Superior temporal gyrus (tissue), 1 donor: ENCODE data around the gene CCDC188.

Experiments
- DNase-seq: peaks from one replicate; pipeline ENCODE4 v3.0.0-alpha.2; 2016; ENCODE audit errors: extremely low spot score

CCDC188 gene

DNA sequence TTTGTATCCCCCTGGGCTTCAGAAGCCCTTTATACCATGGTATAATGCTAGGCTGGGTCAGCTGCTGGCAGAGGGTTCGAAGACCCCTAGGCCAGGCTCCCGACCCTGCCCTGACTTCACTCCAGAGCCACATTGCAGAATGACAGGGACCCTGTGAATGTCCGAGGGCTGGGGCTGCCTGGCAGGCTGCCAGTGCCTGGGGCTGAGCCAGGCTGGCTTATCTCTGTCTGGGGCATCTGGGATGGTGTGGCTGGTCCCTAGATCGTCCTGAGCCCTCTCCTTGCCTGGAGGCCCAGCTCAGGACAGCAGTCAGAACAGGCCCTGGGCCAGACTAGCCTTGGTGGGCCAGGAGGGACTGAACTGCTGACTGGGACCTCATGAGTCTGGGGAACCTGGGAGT lies 15.6 kb downstream of the CCDC188 start:
- DNase-seq: no peak

DNA sequence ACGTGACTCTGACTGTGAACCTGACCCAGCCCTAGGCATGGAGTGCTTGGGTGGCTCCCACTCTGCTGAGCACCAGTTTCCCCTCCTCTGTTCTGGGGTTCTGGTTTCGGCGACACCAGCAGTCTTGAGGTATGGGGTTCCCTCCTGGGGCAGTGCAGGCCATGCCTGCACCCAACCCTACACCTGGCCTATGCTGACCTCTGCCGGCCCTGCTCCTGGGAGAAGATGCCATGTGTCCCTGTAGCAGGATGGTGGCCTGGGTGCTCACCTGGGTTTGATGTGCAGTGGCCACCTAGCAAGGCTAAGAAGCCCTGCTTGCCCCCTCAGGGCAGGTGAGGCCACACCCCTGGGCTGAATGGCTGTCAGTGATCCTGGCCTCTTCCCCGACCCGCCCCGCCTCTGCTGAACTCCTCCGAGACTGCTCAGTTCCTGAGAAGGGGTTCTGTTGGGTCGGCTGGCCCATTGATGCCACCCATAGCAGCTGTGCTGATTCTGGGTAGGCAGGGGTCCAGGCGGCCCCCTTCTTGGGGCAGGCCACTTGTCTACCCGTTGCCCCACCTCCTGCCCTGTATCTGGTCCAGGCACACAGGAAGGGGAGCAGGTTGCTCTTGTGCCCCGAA lies 16.8 kb downstream of the CCDC188 start:
- no peak for DNase-seq

DNA sequence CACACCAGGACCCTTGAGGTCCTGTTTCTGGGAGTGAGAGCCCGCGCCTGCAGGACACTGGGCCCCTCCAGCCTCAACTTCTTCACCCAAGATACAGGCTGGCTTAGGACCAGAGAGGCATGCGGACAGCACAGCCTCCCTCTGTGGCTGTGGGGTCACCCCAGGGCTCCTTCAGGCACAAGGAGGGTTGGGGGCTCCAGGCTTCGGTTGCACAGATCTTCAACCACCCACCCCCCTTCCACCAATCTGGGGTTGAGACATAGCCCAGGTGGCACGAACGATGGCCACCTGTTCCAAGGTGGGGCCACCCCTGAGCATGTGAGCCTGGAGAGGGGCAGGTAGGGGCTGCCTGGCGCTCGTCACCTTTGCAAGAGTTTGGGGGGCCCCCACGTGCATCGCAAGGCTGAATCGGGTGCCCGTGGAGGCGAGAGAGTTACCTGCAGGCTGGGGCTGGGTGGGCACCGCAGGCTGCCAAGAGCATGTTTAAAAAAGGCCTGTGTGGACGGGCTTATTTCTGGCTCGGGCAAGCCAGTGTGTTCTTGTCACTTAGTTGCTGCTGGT lies 18.1 kb downstream of the CCDC188 start:
- no peak for DNase-seq

DNA sequence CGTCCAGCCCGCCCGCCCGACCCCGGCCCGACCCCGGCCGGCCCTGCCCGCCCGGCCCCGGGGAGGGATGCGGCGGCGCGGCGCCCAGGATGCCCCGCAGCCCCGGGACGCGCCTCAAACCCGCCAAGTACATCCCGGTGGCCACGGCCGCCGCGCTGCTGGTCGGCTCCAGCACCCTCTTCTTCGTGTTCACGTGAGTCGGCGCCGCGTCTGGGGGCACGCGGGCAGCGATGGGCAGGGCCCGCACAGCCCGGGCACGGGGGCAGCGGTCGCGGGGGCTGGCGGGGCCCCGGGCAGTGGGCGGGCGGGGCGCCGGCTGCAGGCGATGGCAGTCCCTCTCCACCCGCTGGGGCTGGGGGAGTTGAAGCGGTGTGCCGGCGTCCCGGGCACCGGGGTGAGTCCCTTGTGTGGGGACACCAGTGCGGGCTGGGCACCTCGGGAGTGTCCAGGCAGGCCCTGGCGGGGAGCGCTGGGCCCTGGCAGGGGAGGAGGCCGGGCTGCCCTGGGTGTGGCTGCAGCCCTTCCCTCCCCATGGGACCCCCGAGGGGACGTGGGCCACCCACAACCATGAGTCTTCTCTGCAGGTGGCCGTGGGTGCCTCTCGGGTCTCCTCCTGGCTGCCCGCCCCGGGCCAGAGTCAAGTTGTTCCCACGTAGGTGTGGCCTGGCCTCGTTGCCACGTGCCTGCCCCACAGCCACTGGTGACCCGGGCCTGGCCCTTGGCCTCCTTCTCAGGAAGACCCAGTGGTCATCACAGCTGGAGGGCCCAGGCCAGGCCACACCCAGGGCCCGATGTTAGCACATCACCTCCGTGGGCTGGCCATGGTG lies 18.8 kb downstream of the CCDC188 start:
- no peak for DNase-seq

DNA sequence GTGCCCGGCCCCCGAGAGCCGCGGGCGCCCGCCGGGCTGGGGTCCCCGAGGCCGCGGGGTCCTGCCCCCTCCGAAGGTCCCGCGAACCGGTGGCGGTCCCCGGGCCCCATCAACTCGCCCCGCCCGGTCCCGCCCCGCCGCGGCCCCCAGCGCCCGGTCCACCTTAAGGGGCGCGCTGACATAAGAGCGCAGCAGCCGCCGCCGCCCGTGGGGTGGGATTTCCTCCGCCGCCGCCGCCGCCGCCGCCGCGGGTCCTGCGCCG lies 19.3 kb downstream of the CCDC188 start, which contains the start of gene ZDHHC8:
Gene ZDHHC8 (plus strand): TSS at position 208 of the 262 bp plus-strand sequence. CDS start 144 bp downstream, outside the sequence.
- no peak for DNase-seq

DNA sequence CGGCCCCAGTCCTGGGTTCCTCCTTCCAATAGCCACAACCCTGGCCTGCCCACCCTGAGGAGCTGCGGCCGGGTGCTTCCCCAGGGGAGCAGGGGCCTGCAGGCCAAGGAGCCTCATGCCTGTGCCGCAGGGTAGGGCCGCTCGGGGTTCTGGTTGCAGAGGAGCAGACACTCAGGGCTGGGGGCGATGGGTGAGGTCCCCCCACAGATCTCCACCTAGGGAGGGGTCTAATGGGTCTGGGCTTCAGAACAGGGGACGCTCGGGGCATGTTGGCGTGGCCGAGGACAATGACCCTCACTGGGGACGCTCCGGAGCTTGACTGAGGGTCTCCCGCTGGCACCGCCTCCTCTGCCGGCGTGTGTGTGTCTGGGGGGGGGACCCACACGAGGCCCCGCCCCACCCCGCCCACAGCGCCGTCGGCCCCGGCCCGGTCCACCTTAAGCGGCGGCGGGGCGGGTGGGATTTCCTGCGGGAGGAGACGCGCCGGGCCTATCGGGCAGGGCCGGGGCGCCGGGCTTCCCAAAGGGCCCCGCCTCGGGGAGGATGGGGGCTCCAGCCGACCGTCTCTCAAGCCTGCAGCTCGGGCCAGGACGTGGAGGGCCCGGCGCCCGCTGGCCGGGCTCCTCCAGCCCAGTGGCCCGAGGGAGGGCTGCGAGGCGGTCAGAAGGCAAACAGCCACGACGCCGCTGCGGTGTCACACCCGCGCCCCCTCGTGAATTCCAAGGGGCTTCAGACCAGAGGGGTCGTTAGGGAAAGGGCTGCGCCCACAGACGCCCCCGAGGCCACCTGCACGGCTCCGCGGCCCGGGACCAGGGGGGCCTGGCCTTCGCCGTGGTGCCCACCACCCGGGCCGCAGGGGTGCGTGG lies 19.9 kb downstream of the CCDC188 start:
- DNase-seq: peak; percentile 82

DNA sequence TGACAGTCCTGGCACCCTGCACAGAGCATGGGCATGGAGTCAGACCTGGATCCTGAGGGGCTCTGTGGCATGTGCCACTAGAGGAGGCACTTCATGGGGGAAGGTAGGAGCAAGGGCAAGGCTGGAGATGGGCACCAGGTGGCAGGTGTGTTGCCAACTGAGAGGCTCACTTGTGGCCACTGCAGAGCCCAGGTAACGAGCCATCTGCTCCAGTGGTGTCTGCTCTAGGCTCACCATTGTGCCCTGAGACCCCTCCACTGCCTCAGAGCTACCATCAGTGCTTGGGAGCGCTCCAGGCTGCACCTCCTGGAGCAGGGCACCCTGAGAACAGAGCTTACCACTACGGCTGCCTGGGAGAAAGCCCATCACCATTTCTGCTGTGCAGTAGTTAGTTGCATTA lies 20.5 kb downstream of the CCDC188 start:
- no peak for DNase-seq

DNA sequence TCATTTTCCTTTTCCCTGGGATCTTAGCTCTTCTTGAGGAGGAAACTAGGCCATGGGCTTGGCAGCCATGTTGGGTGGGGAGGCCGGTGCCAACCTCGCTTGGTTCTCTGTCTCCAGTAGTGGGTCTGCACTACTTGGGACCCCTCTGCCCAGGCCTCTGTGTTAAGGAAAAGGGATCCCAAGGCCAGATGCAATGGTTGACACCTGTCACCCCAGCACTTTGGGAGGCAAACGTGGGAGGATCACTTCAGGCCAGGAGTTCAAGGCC lies 21.2 kb downstream of the CCDC188 start:
- DNase-seq: no peak

DNA sequence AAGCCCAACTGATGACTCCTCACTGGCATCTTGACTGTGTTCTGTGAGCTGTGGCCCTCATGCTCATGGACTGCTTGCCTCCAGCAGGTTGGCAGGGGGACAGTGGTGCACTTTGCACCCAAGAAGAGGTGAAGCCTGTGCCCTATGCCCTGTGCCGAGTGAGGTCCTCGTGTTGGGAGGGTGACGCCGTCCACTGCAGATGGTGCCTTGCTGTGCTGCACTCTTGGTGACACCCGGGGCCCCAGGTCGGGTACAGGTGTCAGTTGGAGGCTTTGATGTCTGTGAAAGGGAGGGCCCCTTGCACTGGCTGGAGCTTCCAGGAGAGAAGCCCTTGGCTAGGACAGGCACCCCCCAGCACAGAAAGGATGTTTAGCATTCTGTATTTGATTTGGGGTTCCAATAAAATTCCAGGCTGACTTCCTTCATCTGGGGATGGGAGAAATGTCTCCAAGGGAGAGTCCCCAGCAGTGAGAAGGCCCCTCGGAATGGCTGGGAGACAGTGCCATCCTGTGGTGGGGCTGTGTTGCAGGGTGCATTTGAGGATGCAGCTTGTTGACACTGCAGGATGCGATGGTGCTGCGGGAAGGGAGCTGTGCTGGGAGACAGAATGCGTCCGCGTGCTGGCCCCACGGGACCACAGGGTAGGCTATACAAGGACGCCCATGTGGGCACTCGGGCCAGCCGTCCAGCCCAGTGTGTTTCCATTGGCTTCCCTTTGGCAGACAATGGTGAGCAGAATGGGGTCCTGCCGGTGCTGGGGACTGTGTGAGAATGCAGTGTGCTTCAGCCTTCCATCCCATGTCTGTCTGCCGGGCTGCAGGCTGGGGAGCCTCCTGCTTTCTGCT lies 21.7 kb downstream of the CCDC188 start:
- peak; percentile 34 for DNase-seq

DNA sequence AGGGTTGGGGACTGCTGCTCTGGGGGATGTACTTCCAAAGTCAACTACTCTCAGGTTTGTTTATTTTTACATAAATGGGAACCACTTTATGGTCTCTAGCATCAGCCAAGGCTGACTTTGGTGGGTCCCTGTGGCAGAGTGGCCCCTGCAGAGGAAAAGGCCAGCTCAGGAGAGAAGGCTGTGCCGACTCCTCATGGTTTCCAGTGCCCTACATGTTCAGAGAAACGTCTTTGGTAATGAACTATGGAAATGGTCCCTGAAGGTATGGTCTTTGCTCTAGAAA lies 22.3 kb downstream of the CCDC188 start:
- DNase-seq: no peak

DNA sequence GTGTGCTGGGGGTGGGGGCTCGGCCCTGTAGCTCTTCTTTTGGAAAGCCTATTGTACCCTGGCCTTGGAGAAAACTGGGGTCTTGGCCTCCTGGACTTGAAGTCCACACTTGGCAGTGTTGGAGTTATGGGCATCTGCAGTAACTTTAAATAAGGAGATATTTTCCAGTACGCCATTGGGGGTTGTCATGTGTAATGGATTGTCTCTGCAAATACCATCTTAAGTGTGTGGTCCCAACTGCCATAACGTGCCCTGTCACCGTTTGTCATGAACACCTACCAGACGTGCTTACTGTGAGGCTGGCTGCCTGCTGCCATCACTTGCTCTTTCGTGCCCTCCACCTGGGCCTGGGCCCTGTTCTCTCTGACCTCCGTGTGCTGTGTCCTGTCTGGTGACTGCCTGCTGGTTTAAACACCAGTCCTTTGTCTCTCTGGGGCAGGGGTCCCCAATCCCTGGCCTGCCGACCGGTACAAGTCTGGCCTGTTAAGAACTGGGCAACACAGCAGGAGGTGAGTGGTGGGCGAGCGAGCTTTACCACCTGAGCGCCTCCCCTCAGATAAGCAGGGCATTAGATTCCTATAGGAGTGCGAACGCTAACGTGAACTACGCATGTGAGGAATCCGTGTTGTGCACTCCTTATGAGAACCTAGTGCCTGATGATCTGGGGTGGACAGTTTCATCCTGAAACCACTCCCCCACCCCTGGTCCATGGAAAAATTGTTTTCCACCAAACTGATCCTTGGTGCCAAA lies 22.8 kb downstream of the CCDC188 start:
- DNase-seq: no peak

DNA sequence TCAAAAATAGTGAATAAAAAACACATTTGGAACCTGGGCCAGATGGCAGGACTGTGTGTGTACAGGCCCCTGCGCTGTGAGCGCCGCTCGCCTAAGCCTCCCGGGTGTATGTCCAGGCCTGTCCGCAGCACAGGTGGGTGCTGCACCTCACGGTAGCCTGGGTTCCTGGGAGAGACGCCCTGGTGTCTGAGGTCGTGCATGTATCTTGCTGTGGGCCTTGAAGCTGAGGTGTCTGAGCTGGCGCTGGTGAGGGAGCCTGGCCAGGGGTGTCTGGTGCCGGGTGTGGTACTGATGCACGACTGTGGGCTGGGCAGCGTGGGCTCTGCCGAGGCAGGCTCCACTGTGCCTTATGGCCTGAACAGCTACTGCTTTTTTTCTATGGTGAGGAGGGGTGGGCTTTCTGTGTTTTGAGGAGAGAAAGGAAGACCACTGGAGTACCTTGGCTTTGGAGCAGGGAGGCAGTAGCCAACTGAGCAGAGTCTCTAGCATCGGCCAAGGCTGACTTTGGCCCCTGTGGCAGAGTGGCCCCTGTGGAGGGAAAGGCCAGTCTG lies 23.5 kb downstream of the CCDC188 start:
- DNase-seq: no peak

DNA sequence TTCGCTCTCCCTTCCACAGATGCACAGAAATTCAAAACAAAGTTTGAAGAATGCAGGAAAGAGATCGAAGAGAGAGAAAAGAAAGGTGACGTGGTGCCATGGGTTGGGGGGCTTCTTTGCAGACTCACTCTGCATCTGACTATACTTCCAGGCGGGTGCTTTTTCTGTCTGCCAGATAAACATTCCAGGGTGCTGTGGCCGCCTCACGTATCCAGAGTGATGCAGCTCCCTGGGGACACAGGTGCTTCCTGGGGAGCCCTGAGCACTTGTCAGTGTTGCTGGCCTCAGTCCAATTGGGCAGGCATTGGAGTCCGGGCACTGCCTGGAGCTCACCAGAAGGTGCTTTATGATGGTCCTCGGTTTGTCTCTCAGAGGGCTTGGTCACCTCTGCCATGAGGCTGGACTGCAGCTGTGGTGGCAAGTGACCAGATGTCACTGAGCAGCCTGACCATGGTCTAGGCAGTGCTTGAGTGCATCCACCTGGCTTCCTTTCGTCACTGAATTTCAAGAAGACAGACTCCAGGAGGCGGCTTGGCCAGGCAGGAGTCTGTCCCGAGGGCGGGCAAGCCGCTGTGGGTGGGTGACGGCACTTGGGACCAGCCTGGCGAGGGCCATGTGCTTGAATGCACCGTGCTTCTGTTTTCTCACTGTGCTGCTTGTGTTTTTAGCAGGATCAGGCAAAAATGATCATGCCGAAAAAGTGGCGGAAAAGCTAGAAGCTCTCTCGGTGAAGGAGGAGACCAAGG lies 24.4 kb downstream of the CCDC188 start:
- no peak for DNase-seq

DNA sequence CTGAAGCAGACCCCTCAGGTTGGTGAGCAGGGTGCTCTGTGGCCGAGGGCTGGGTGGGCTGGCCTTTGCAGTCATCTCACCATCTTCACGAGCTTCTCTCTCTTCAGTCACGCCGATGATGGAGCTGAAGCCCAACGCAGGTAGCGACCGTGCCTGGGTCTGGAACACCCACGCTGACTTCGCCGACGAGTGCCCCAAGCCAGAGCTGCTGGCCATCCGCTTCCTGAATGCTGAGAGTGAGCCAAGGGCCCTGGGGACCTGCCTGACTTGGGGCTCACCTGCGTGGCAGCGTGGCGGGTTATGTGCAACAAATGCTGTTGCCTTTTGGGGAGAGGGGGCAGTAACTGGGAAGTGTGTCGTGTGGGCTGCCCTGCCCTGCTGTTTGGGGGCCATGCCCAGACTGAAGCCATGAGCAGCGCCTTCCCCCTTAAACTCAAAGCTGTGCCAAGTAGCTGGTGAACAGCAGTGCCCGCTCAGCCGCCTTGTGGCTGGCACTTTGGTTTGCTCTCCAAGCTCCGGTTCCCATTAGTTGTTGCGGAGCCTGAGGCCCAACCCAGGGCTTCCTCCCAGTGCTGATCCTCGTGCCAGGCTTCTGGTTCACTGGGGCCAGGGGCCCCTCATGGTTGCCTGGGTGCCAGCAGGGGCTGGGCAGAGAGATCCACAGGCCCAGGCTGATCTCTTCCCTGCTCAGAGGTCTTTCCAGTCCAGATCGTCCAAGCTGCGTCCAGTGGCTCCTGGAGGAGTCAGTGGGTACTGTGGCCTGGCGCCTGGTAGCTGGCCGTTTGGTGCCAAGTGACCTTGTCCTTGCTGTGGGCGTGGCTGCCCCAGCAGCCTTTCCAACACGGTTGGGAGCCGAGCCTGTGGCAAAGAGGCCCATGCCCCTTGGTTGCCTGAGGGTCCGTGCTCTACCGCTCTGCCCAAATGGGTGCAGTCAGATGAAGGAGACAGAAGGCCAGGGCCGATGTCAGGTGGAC lies 25.4 kb downstream of the CCDC188 start:
- no peak for DNase-seq

DNA sequence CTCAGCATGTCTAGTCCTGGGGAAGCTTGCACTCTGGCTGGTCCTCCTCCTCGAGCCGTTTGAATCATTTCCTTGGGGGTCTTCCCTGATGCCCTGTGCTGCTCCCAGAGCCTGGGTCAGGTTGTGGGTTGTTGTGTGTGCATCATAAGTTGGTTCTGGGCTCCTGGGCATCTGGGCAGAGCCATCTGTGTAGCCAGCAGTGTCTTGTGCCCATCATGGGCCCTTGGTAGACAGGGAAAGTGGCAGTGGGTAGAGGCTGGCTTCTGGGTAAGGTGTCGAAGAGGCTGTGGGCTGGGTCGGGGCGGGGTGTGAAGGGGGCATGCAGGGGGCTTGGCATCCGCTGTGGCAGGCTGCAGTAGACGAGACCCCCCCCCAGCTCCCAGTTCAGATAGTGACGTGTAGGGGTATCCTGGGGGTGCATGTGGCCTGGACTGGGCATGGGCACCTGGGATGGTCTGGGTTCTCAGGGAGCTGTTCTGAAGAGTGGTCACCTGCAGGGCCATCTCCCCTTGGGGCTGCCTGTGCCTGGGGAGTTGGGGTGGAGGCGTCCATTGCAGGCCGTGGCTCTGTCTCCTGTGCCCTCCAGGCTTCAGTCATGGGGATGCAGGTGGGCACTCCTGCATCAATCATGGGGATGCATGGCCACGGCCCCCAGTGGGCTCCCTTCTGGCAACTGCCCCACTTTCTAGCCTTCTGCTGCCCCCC lies 26.6 kb downstream of the CCDC188 start:
- no peak for DNase-seq

DNA sequence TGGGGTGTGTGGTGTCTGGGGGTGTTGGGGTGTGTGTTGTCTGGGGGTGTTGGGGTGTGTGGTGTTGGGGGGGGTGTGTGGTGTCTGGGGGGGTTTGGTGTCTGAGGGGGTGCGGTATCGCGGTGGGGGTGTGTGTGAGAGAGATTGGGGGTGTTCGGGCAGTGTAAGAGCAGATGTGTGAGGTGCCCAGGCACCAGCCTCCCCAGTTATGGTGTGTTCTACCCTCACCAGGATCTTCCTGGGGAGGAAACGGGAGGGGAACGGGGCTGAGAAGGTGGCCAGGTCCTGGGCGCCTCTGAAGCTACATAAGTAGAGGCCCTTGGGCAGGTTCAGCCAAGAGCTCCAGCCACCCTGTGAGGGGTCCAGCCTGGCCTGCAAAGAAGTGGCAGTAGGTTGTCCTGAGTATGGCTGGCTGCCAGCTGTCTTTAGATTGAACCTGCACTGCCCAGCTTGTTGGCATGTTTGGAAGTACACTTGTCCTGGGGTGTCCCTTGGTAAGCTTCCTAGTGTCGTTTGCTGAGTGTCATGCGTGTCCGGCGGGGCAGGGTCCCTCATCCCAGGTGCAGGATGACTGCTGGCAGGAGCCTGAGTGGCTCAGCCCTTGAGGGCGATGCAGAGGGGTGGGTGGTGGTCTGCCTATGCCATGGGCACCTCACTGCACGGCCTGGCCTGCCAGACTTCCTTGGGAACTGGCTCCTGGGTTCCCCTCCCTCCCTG lies 27.3 kb downstream of the CCDC188 start:
- no peak for DNase-seq

DNA sequence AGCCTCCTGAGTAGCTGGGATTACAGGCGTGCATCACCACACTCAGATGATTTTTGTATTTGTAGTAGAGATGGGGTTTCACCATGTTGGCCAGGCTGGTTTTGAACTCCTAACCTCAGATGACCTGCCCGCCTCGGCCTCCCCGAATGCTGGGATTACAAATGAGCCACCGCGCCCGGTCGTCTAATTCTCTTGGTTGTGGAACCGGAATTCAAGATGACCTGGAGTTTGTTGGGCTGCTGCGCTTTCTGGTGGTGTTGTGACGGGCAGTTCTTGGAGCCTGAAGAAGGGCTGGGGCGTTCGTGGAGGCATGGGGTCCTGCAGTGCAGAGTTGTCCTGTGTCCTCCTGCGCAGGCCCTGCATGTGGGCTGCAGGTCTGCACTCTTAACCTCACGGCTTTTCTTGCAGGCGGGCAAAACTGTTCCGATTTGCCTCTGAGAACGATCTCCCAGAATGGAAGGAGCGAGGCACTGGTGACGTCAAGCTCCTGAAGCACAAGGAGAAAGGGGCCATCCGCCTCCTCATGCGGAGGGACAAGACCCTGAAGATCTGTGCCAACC lies 28.9 kb downstream of the CCDC188 start:
- no peak for DNase-seq
